Left lobe of liver (tissue), 2 donors: Measurements from ENCODE around the gene NAA16. TPM values are rescaled to one million over a fixed set of nuclear protein-coding genes. Genes with fewer than 3 reads are reported as not detected.
"Not testable (repeated sequence)": the region's sequence is repeated elsewhere in the genome, so short reads cannot be mapped to it uniquely, and the experiment has no call there.

Experiments used
- ATAC-seq: fragments of 200-7000 bp; cut with Tn5 transposase; one replicate; pipeline ENCODE4 v1.9.1; 2020; ENCODE audit warnings: mild to moderate bottlenecking, moderate library complexity
- DNase-seq: peaks from one replicate; pipeline ENCODE4 v3.0.0-alpha.2; 2020; ENCODE audit warnings: low spot score
- total RNA-seq: library from RNA; stranded (reverse); gene quantifications from one replicate; pipeline ENCODE4 v1.2.1, GENCODE V29; 2021
- donor health status: DM: no; HTN: no; CAD: no; lungs with moderate emphysema.
- donor health status: DM: no; HTN: yes; CAD: no.

The NAA16 gene
- 6.1 TPM for total RNA-seq

- ATAC-seq = peak; percentile 87
- peak; percentile 92 for DNase-seq
Measured at GRCh38 chr13:41310963-41311405, at the start of gene NAA16. Gene NAA16, plus strand, starts transcription at chr13:41311267. Its CDS starts 262 bp downstream, at chr13:41311529.

- DNase-seq (peak; percentile 85), ATAC-seq (peak; percentile 94)
Measured at GRCh38 chr13:41263261-41263971, 47.7 kb upstream of the NAA16 start, which contains the start of gene MTRF1. Gene MTRF1, minus strand, starts transcription at chr13:41263576. Its CDS starts 2,669 bp downstream, at chr13:41260907.

DNA sequence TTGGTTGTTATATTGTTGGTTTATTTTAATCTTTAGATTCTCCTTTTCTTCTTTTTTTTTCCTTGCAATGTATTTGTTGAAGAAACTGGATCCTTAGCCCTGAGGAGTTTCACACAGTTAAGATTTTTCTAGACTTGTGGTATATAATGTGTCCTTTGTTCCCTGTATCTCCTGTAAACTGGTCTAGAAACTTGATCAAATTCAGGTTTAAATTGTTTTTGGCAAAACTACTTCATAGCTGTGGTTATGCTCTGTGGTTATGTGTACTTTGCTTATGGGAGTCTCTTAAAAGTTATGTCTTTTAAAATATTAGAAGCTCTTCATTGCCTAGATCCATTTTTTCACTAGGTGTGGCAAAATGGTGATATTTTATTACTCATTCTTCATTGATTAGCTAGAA, 44.0 kb upstream of the NAA16 start:
- no peak for ATAC-seq
- DNase-seq = no peak

DNA sequence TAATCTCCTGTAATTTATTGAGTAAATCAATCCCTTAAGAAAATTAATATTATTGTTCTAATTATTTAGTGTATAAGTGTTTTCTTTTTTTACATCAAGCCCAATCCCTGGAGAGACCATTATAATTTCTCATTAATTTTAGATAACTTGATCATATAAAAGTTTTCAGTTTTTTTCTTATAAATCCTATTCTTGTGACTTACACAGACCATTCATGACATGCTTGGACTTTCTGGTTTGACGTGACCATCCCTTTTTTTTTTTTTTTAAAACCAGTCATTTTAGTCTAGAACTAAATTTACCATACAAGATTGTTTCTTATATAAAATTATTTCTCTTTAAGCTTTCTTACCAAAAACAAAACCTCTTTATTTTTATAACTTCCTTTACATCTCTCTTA, 42.3 kb upstream of the NAA16 start:
- ATAC-seq (no peak), DNase-seq (no peak)

DNA sequence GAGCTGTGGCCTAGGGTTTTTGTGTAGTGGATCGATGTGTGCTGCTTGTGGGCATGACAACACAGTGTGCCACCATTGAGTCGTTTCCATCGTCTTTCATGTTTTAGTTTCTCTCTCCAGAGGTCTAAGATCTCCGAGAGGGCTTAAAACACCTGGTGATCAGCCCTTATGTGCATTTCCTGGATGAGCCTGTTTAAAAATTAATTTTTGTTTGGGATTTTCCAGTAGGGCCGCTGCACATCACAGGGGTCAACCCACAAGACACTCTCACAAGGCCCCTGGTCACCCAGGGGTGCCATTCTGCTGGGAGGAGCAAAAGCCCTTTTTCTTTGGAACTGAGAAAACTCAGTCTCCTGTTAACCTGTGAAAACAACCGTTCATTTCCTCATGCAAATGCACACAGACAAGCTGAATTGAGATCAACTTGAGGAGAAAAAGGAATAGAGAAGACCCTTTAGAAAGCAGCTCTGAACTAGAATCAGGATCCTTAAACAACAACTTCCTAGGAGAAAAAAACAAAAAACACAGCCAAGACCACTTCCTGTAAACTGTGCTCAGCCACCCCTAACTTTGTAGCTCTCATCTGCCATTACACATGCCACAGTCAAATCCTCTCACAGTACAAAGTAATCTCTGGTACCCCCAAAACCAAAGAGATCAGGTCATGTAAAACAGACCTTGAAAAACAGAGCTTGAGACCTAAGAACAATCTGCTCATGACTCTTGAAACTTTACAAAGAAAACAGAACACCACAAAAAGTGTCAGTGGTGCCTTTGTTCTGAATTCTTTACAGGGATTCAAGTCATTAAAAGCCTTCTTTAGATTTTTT, 39.4 kb upstream of the NAA16 start:
- ATAC-seq (no peak), DNase-seq (no peak)

DNA sequence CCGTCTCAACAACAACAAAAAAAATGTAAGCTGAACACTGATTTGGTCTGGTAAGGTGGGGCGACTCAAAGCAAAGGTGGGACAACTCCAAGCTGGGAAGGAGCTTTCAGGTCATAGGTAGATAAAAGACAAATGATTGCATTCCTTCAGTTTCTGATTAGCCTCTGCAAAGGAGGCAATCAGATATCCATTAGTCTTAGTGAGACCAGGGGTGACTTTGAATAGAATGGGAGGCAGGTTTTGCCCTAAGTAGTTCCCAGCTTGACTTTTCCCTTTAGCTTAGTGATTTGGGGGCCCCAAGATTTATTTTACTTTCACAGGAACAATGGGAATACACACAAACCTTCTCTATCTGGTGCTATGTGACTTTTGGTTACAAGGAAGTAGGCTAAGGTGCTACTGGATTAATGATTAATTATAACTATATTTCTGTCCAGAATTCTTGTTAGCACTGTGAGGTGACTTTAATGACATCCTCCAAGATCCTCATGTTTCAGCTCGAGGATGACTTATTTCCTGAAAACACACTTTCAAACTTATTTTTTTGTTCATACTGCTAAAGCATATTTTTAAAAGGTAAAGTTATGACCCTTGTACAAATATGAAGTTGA, 37.1 kb upstream of the NAA16 start:
- no peak for DNase-seq
- no peak for ATAC-seq

DNA sequence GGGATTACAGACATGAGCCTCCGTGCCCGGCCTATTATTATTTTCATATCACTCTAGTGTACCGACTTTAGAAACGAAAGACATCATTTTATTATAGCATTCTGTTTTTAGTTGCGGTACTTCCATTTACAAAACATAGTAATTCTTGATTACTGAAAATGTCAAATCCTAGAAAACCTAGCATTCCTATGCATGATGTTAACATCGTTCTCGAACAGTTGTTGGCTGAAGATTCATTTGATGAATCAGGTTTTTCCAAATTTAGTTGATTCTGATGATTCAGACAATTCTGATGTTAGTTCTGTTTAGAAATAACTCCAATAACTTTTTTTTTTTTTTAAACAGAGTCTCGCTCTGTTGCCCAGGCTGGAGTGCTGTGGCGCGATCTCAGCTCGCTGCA, 36.2 kb upstream of the NAA16 start:
- DNase-seq (no peak), ATAC-seq (no peak)

GRCh38 chr13:41276824-41277223, 34.2 kb upstream of the NAA16 start:
- ATAC-seq = no peak
- no peak for DNase-seq

DNA sequence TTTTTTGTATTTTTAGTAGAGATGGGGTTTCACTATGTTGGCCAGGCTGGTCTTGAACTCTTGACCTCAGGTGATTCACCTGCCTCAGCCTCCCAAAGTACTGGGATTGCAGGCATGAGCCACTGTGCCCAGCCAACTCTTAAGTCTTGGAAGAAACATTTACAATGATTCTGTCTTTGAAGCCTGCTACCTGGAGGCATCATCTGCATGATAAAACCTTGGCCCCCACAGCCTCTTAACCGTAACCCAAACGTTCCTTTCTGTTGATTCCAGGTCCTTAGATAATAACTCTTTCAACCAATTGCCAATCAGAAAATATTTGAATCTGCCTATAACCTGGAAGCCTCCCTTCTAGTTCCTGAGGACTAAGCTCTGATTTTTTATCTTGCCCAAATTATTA, 31.9 kb upstream of the NAA16 start:
- not testable (repeated sequence) for DNase-seq, ATAC-seq

GRCh38 chr13:41282129-41282571, 28.9 kb upstream of the NAA16 start:
- DNase-seq = no peak
- no peak for ATAC-seq

DNA sequence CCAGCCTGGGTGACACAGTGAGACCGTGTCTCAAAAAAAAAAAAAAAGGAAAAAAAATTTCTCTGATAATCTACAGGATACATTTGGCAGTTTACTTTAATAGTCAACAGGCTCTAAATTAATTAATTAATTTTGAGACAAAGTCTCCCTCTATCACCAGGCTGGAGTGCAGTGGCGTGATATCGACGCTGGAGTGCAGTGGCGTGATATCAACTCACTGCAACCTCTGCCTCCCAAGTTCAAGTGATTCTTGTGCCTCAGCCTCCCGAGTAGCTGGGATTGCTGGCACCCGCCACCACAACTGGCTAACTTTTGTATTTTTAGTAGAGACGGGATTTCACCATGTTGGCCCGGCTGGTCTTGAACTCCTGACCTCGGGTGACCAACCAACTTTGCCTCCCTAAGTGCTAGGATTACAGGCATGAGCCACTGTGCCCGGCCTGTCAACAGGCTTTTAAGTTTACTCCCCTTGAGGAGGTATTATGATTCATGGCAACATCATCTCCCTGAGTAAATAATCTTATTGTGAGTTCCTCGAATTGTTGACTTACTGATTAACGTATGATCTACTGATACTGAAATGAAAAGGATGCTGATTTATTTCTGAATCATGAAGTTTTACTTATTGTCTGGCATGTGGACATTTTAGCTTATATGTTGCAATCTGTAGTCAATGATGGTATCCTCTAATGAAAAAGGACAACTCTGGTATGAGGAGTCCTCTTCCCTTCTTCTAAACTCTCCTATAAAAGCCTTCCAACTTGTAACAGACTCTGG, 26.4 kb upstream of the NAA16 start:
- ATAC-seq = no peak
- DNase-seq = no peak

- ATAC-seq (no peak), DNase-seq (no peak)
Measured at GRCh38 chr13:41286370-41286769, 24.7 kb upstream of the NAA16 start.

GRCh38 chr13:41289463-41289881, 21.6 kb upstream of the NAA16 start:
- ATAC-seq (no peak), DNase-seq (no peak)

DNA sequence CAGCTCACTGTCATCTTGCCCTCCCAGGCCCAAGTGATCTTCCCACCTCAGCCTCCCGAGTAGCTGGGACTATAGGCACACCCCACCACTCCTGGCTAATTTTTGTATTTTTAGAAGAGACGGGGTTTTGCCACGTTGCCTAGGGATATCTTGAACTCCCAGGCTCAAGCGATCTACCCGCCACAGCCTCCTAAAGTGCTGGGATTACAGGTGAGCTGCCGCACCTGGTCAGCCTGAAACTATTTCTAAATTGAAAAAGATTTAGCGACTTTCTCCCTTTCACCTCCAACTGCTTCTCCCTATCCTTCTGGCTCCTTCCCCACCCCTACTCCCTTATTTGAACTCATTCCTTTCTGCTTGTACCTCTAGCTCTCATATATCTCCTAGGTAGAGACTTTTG, 19.8 kb upstream of the NAA16 start:
- ATAC-seq (no peak), DNase-seq (no peak)

DNA sequence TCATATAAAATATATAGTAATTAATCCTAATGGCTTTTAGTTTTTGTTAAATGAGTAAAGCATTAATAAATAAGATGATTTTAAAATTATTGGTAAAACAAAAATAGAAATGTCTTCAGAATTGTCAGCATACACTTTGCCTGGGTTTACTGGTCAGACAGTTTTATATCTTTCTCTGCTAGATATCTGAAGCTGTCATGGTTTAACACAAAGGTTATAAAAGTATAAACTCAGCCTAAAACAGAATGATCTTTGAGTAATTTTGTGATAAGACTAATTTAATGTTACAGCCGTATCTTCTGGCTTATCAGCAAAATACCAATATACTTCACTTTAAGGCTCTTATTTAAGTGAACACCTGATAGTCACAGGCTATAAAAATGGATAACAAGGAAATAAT, 17.8 kb upstream of the NAA16 start:
- no peak for ATAC-seq
- DNase-seq = no peak

- ATAC-seq (no peak), DNase-seq (no peak)
Measured at GRCh38 chr13:41294914-41295313, 16.2 kb upstream of the NAA16 start.

DNA sequence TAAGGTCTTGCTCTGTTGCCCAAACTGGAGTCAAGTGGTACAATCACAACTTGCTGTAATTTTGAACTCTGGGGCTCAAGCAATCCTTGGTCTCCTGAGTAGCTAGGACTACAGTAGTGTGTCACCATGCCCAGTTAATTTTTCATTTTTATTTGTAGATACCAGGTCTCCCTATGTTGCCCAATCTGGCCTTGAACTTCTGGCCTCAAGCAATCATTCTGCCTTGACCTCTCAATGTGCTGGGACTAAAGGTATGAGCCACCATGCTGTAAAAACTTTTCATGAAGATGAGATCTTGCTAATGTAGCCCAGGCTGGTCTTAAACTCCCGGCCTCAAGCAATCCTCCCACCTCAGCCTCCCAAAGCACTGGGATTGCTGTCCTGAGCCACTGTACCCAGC, 15.1 kb upstream of the NAA16 start:
- no peak for ATAC-seq

GRCh38 chr13:41296879-41297646, 14.0 kb upstream of the NAA16 start:
- ATAC-seq (no peak), DNase-seq (no peak)

More for the DNA sequence above, 15.1 kb upstream of the NAA16 start:
- no peak for DNase-seq

DNA sequence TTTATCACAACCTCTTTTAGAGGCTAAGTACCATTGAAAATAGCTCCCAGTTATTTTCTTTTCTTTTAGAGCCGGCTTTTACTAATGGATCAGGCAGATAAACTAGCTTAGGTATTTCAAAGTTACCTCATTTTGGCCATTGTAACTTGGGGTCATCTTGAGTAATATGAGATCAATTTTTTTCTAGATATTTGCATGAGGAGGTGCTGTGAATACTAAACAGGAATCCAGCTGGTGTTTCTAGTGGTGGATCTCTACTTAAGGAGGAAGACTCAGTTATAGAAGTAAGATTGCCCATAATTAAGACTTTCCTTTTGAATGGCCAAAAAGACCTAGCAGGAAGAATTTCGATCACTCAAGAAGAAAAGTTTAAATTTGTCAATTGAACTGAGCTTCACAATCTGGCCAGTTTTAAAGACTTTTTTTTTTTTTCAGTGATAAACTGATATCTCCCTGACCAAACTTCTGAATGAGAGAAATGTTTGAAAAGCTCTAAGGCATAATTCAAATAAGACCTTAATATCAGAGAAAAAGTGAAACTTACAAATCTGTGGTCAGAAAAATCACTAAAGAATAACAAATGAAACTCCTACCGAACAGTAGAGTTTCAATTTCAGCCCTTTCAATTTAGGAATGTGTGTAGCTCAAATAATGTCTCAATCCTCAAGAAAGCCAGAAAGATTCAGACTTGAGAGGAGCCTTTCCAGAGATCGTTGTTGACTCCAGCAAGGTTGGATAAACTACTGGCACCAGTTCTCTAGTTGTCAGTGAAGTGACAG, 11.6 kb upstream of the NAA16 start:
- peak; percentile 72 for ATAC-seq

More for the DNA sequence above, 11.6 kb upstream of the NAA16 start:
- no peak for DNase-seq
